HG03135 (cell line): ENCODE results near the gene RELN.

Experiments used
- ATAC-seq: cut with Tn5 transposase; IDR thresholded peaks from one replicate; pipeline ENCODE4 v1.9.1; 2021; ENCODE audit warnings: mild to moderate bottlenecking, moderate library complexity; ENCODE audit not compliant: unreplicated experiment

The RELN gene

DNA sequence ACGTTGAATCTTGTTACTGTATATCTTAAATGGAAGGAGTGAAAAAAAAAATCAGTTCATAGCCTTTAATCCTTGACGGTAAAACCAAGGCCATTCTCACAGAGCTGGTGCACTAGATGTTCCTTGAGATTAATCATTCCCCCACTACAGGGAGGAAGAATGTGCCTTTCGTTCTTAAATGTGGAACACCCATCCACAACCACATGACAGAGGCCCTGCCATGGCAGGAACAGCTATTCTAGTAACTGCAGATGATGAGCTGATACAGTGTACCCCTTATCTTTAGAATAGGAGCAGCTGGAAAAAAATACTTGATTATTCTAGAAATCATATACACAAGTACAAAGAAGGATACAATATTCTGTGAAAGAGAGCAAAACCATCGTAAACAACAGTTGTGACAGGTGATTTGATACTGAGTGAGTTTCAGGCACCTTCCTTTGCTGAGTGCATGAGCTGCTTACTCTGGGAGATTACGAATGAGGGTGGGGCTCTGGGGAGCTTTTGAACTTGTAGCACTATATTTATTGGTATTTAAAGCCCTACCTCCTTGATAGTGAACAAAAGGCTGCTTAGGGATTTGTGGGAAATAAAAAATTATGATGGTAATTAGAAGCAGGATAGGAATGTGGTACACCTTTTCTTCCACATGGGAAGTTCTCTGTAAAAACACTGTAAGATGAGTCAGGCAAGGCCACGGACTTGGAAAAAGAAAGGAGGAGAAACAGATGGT lies 299.1 kb downstream of the RELN start:
- no peak for ATAC-seq

DNA sequence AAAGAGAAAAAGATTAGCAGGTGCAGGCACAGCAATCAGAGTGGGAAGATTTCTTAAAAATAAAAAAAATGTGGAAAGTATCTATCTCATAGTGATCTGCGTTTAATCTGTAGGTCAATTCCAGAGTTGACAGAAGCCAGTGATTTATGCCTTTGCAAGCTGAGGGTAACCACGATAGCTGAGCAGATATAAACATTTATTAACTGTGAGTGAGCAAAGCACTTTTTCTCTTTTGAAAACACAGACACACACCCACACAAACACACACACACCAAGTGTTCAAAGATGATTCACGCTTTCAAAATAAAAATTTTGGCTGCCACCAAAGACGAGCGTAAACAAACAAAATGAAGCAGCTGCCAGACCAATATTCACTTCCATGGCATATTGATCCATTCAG lies 300.2 kb downstream of the RELN start:
- no peak for ATAC-seq

DNA sequence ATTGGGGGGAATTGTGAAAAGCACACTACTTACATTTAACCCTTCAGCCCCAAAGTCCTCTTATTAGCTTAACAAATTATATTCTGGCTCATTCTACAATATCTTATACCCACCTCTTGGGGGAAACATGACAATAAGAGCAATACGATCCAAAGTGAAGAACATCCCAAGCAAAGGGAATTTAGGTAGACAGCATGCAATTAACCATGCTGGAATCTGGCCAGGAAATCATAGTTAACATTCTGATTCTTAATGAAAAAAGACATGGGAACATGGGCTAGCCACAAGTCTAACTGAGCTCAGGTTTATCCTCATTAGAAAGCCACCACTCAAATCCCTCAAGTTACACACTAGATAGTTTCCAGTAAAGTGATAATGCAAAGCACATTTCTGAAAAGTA lies 301.5 kb downstream of the RELN start:
- ATAC-seq: no peak

DNA sequence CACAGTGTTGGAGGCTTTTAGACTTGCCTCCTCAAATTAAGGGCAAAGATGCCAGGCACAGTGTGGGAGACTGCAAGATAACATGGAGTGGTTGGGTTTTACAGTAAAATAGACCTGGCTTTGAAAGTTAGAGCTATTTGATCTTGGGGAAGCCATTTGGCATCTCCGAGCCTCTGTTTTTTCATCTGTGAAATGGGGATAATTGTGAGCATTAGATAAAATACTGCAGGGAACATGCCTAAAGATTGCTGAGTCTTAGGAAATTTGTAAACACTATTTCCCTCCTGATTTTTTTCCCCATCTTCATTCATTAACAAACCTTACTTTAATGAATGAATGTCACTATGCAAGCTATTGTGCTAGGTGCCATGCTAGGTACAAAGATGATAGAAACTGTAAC lies 302.2 kb downstream of the RELN start:
- ATAC-seq: no peak

DNA sequence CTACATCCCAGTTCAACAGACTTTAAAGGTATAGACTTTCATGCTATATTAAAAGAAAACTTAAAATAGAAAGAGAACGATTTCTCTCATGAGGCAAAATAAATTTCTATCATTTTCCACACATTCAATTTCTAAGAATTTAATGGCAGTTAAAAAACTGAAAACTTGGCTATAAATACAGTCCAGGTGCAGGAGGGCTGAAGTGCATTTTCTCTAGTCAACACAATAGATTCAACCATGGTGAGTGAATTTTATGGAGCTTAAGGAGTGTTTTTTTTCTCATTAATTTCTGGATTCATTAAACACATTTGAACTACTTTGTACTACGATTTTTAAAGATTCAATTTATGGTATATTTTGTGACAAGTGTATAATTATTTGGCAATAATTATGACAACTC lies 302.7 kb downstream of the RELN start:
- ATAC-seq: no peak

DNA sequence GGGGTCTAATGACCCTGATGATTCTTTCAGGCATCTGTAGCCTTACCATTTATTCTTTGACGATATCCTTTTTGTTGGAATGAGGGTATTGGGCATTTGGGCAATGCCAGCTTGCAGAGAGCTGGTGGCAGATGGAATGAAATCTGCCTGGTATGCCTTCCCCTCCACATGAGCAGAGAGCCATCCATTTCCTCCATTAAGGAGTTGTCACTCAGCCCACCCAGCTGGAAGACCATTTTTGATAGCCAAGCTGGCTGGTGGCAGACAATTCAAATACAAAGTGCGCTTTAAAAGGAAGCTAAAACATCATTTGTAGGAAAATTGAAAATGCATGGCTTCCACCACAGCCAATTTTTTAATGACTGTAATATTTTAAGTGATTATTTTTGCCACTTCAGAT lies 303.4 kb downstream of the RELN start:
- no peak for ATAC-seq

DNA sequence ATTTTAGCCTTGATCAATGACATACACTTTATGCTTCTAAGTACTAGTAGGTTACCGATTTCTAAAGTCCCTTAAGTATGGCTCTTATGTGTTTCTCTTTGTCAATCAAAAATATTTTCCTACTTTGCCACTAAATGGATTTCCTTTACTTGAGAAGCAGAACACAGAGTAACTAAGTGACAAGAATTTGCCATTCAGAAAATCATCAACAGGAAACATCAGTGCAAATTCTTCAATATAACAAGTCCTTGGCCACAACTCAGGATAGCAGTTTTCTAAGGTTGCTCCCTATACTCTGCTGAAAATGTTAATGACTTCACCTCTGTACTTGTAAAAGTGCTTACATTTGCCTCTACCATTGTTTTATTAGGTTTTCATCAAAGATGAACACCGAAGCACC lies 303.8 kb downstream of the RELN start:
- ATAC-seq: no peak

DNA sequence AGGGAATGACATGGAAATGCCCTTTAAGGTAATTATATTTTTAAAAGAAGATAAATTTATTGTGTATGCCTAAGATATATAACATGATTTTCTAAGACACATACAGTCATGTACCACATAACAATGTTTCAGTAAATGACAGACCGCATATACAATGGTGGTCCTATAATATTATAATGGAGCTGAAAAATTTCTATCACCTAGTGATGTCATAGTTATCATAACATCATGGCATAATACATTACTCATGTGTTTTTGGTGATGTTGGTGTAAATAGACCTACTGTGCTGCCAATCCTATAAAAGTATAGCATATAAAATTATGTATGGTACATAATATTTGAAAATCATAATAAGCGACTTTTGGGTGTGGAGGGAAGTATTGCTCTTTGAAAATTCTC lies 306.1 kb downstream of the RELN start:
- ATAC-seq: no peak

DNA sequence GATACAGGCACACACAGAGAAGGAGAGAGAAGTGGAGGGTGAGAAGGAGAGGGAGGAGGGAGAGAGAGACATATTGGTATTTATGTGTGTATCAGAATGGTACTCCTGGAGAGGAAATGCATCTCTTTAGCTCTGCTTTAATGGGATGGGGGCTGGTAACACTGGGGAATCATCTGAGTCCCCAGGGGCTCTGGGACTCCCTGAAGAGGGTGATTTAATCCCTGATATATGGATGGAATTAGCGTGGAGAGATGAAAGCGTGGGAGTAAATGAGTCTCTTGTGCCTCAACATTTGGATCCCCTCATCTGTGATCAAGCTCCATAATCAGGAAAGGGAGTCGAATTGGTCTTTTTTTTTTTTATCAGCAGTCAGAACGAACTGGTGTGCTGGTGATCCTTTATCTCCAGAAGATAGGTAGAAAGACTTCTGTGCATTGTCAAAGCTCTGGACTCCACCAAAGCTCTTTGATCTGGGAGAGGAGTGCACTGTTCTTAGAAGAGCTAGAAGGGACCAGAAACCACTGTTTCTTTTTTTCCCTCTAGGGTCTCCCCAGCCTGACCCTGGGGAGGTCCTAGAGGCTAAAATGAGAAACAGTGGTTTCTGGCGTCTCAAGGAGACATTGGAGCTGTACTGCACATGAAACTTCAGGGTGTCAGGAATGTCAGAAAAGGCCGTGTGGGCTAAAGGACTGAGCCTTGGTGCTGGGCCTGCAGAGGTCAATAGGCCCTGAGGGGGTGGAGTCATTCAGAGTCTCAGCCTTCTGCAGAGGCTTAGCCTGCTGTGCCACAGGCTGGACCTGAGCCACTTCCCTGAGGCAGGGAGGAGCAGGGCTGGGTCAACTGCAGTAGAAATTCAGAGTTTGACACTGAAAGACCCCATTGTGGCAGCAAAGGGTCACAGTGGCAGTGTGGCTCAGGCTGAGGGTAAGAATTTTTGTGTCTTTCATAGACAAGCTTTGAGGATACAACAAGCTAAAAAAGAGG lies 309.0 kb downstream of the RELN start:
- no peak for ATAC-seq

DNA sequence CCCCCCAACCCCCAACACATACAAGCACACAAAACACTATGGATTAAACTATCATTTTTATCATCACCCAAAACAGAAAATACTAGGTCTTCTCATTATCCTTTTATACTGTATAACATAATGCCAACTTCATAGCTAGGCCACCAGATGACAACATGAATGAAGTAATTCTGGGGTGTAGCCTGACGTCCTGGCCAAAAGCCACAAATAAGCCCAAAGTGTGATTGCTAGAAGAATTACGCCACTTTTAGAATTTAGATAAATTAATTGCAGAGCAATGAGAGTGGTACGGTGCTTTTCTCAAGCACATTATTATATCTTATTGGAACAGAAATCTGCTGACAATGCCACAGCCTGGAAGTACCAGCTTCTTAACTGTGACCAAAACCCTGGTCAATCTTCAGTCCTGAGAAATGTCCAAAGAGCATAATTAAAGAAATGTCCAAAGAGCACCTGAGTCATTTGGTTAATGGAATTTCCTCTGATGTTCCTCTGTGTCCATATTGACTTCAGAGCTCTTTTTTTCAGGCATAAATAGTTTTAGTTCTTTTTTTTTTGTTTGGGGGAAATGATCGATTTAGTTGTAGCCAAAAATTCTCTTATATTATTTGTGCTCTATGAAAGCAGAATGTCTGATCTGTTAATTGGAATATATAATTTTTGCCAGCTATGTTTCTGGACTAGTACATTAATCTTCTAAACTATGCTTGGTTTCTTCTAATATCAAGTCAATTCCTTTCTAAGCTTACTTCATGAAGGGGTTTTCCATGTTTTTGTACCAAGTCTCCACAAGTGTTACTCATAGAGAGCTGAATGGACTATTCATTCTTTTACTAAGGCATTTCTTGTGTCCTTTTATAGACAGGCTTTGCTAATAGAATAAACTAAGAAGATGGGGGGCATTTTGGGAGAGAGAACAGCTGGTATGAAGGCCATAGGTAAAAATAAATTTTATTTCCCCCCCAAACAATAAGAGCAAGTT lies 310.0 kb downstream of the RELN start:
- ATAC-seq: no peak

DNA sequence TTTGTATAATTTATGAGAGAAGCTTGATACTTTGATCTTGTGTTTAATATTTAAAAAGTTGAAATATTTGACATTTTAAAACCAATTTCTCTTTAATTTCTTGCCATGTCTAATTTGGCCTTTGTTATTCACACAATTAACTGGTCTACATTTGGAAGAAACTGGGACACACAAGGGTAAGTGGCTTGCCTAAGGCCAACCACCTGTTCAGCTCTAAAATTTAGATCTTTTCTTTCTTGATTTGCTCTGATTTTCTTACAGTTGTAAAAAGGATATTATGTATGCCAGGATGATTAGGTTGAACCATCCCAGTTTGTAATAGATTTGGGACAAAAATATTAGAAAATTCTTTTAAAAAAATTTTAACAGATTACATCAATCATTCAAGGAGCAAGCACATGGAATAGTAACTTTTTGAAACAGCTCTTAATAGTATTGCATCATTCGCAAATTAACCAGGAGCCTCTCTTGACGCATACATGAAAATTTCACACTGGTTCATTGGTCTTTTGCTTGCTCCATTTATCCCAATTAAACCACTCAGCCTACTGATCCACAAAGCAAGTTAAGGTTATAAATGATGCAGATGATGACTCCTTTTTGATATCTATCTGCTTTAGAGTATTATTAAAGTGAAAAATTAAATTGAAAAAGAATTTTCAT lies 321.0 kb downstream of the RELN start:
- no peak for ATAC-seq

DNA sequence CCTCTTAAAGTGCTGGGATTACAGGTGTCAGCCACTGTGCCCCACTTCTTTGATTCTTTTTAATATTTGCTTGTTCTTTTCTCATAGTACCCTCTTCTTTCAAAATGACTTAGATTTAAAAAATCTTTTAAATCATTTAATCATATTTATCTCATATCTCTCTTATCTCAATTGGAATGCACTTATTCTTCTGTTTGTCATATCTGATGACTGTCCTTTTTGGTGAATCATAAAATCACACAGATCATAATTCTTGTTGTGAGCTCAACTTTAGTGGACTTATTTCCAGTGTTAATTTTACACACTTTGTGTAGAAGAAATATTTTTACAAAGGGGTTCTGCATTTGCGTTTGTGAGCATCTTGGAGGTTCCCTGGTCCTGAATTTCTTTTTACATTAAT lies 323.1 kb downstream of the RELN start:
- ATAC-seq: no peak

DNA sequence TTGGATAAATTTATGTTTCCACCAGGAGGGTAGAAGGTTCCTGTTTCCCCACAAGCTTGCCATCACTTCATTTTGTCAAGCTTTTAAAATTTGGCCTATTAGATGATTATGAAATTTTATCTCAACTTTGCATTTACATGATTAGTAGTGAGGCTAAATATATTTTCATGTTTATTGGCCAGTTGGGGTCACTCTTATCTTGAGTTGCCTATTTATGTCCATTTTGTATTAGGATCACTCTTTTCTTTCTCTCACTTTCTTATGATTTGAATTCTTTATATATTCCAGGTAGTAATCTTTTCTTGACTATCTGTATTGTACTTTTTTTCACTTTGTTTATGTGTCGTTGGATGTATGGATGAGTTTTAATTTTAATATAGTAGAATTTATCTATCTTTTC lies 324.9 kb downstream of the RELN start:
- no peak for ATAC-seq

DNA sequence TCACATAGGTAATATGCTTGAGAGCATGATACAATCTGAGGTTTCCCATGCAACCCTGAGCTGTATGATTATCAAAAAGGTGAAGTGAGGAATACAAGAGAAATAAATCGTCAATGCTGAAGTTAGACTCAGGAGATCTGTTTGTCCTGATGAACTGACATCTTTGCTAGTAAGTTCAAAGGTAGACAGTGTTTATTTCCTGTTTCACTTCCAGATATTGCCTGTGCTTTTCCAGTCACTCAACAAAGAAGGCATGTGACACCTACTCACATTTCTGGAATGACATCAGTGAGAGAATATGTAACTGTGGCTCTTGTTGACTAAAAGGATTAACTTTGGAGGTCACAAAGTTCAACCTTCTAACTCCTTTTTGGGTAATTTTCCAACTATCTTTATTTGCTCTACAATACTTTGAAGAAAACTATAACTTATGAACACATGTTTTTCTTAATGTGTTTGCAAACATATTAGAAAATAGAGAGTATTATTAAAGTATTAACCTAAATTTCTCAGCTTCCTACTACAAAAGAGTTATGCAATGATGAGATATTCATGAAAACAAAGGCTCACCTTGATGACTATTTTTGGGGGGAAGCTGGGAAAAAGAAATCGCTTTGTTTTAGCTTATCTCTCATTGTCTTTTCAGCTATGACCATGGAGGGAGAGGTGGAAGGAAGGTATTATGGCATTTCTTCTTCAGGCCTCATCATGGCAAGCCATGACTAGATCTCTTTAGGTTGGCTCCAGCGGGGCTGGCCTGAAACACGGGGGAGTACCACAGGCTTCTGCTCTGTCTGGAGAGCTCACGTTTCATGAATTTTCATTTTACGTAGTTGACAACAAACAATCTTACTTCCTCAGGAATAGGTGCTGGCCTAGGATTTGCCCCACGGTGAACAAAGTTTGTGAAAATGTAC lies 328.7 kb downstream of the RELN start:
- no peak for ATAC-seq

DNA sequence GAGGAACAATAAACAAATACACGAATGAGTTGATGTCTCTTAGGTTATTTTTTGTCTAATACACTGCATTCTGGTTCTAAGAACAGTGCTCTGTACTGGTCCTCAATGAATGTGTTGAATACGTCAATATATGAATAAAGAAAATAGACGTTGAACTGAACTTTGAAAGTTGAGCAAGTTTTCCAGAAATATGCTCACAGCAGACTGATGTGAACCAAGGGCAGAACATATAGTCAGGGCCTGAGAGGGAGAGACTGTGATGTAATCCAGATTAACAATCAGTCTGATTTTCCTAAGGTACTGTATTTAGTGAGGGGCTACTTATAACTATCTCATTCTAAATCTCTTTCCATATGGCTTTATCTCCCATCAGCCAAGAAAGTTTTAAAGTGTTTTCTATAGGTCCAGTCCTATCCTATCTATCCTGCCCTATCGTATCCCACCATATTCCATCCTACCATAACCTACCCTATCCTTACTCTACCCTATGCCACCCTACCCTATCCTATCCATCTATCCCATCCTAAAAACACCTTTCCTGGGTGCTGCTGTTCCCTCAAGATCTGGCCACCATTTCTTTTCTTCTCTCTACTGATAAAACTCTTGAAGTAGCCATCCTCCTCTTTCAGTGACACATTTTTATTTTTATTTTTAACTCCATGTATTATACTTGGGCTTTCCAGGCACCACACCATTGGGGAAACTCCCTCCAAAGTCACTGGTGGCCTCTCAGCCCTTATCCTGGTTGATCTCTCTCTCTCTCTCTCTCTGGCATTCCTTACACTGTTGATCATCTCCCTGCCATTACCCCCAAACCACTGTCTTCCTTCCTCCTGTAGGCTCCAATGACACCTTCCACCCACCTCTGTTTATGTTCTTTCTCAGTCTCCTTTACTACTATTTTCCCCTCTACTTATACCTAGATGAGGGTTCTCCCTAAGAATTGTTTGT lies 331.1 kb downstream of the RELN start:
- no peak for ATAC-seq

DNA sequence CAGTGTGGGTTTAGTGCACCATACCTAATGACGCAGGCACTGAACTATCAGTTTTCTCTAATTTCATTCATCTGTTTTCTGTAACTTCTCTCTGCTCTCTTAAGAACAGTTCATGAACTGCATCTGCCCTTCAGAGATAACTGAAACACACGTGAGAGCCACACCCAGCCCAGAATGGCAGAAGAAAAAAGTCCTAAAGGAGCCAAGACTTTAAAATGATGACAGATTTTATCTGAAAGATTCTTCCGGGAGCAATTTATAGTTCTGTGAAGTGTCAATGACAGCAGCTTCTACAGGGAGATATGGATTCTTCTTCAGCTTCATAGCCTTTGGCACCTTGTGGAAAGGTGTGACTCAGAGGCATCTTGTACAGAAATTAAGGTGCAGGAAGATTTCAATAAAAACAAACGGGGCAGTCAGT lies 332.0 kb downstream of the RELN start:
- ATAC-seq: no peak

DNA sequence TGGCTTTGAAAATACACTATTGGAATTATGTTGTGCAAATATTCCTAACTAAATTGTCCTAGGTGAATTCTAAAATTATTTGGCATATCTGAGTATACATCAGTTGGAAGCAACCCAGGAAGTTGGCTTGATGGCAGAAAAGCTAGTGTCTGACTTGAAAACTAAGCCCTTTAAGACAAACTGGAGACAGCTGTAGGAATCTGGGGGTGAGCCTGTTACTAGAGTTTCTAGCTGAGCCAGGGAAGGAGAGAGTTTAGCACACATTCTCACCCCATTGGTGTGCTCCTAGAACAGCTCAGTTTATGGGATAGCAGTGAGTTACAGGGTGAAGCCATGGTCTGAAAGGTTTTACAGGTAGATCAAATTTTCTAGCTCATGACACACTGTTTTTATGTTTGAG lies 333.2 kb downstream of the RELN start:
- ATAC-seq: no peak
